ENCODE data around the gene CDK5R2.

Gene CDK5R2

DNA sequence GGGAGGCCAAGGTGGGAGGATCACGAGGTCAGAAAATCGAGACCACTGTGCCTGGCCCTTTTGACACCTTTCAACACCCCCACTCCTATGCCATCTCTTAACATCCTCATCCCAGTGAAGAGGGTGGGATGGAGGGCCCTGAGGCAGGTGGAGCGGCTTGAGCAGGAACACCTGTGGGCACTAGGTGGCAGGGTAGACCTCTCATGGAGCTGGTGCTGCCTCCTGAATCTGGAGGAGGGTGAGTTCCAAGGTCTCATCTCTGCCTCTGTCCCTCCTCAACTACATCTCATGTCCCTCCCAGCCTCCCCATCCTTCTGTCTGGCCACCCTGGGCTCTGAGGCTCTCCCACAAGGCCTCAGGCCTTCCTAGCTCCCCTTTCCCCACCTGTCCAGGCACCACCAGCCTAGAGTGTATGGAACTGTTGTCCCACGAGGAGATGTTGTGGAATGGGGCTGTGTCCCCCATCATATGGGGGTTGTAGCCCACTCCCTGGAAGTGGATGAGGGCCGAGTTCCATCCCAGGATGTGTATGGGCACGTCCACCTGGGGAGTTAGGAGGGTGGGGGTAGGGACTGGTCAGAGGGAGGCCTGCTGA lies 50.8 kb downstream of the CDK5R2 start:
- TF ChIP-seq, protein P1, sequence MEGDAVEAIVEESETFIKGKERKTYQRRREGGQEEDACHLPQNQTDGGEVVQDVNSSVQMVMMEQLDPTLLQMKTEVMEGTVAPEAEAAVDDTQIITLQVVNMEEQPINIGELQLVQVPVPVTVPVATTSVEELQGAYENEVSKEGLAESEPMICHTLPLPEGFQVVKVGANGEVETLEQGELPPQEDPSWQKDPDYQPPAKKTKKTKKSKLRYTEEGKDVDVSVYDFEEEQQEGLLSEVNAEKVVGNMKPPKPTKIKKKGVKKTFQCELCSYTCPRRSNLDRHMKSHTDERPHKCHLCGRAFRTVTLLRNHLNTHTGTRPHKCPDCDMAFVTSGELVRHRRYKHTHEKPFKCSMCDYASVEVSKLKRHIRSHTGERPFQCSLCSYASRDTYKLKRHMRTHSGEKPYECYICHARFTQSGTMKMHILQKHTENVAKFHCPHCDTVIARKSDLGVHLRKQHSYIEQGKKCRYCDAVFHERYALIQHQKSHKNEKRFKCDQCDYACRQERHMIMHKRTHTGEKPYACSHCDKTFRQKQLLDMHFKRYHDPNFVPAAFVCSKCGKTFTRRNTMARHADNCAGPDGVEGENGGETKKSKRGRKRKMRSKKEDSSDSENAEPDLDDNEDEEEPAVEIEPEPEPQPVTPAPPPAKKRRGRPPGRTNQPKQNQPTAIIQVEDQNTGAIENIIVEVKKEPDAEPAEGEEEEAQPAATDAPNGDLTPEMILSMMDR (IDR thresholded peaks at IDR 0.05): peak; percentile 27
- H3K9me3 Mint-ChIP-seq: no peaks in the 10 kb centered on the region
- H3K27me3 Mint-ChIP-seq (ENCODE audit: low read depth, poor library complexity): peaks cover 95% of the 10 kb centered on the region
- H3K4me3 Mint-ChIP-seq: no peak overlapping the region
- no peaks in the 10 kb centered on the region for H3K4me1 Mint-ChIP-seq
- no peaks in the 10 kb centered on the region for H3K36me3 Mint-ChIP-seq (ENCODE audit: low read depth)
- no peak overlapping the region for H3K27ac Mint-ChIP-seq
- no peak for DNase-seq

DNA sequence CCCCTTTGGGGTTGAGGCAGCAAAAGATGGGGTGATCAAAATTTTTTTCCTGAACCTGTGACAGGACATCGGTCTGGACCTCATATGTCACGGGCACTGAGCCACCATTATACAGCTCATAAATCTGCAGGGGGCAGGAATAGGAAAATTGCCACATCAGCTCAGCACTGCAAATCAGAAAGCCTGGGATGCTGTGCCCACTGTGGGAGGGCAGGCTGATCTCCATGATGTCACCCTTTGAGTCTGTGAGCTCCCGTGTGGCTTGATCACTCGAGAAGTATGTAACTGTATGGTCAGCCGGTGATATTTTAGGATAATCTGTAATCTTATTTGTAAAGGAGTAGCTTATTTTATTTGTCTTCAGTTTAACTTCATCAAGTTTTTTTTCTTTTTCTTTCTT lies 51.4 kb downstream of the CDK5R2 start:
- Mint-ChIP-seq H3K36me3 (ENCODE audit: low read depth) (no peaks in the 10 kb centered on the region), H3K4me3 (no peak overlapping the region), H3K27ac (no peak overlapping the region), H3K27me3 (ENCODE audit: low read depth, poor library complexity) (peaks cover 95% of the 10 kb centered on the region), H3K4me1 (no peaks in the 10 kb centered on the region), H3K9me3 (no peaks in the 10 kb centered on the region)
- TF ChIP-seq, protein P1 (IDR thresholded peaks at IDR 0.05): no peak
- DNase-seq: no peak

Measured in nephron progenitor cell (in vitro differentiated cells).